Measurements from ENCODE around the gene GLP1R.

GRCh38 chr6:39021041-39021440, 27.5 kb upstream of the GLP1R start:
- TF ChIP-seq CTCF (conservative IDR thresholded peaks at IDR 0.05; ENCODE audit: low read depth, low read length) (no peak), EZH2 (IDR thresholded peaks at IDR 0.05; ENCODE audit: low read length, unreplicated experiment) (no peak), EZH2phosphoT487 (IDR thresholded peaks at IDR 0.05; ENCODE audit: borderline replicate concordance, low read length) (no peak)
